A549 (cell line): ENCODE data around the gene OR6A2. TPM values are rescaled to one million over a fixed set of nuclear protein-coding genes. Genes with fewer than 3 reads are reported as not detected.
A peak's percentile ranks its signal among the peaks of the same experiment; 100 is the strongest.

Source experiments
- ATAC-seq, 2 experiments: fragments of 200-7000 bp in 1 of 2; fragments of >200 bp in 1 of 2; cut with Nextera tagmentation in 1 of 2; cut with Tn5 transposase in 1 of 2; 3 replicates each; pipeline versions ENCODE4 v1.8.0 to v1.9.1; 2018 to 2020; ENCODE audit warnings: mild to moderate bottlenecking in 1 of 2, moderate library complexity in 1 of 2
- CTCF ChIA-PET: fragments of 300-600 bp; sonication (Branson Sonifier 250); formaldehyde crosslinking; extraction: SDS; loops from one replicate; lab custom pipeline; 2021; ENCODE audit warnings: antibody characterized with exemption, inconsistent platforms; lab: Yijun Ruan, JAX
- POLR2A ChIA-PET: fragments of 350-600 bp; formaldehyde crosslinking; extraction: SDS; loops from one replicate; lab custom pipeline; 2021; ENCODE audit warnings: antibody characterized with exemption, inconsistent platforms; lab: Yijun Ruan, JAX
- DNase-seq, 2 experiments: peaks; one replicate each; pipeline versions ENCODE4 v3.0.0 to v3.0.0-alpha.2; 2011 to 2016; ENCODE audit warnings: low read depth in 1 of 2, low spot score in 1 of 2
- FAIRE-seq: peaks from 2 replicates; lab custom pipeline; 2011; peaks lifted over from hg19 to GRCh38; lab: Jason Lieb, UNC
- H3K27ac ChIP-seq, 2 experiments: fragments of >200 bp; sonication (Bioruptor Twin); formaldehyde crosslinking; 3 replicates each; pipeline ENCODE4 v1.5.1; 2016 to 2017
- H3K4me1 ChIP-seq: fragments of >200 bp; sonication (Bioruptor Twin); formaldehyde crosslinking; 3 replicates; pipeline ENCODE4 v1.6.1; 2016
- H3K4me2 ChIP-seq: fragments of >200 bp; sonication (Bioruptor Twin); formaldehyde crosslinking; 3 replicates; pipeline ENCODE4 v1.6.1; 2016
- H3K4me3 ChIP-seq: fragments of >200 bp; sonication (Bioruptor Twin); formaldehyde crosslinking; 3 replicates; pipeline ENCODE4 v1.5.1; 2016
- H3K9me3 ChIP-seq: fragments of >200 bp; sonication (Bioruptor Twin); formaldehyde crosslinking; 3 replicates; pipeline ENCODE4 v1.6.1; 2016
- CEBPB ChIP-seq, 2 experiments: fragments of >200 bp in 1 of 2; sonication (Bioruptor Twin) in 1 of 2; formaldehyde crosslinking in 1 of 2; IDR thresholded peaks; 2 replicates each; pipeline ENCODE4 v1.6.1; 2012 to 2016
- CHD2 ChIP-seq: fragments of 150-350 bp; IDR thresholded peaks from 2 replicates; pipeline ENCODE4 v1.6.1; 2014; ENCODE audit warnings: low read length; ENCODE audit not compliant: partially characterized antibody
- EHMT2 ChIP-seq: fragments of 200-600 bp; sonication (generic); IDR thresholded peaks from 2 replicates; pipeline ENCODE4 v1.6.1; 2016; ENCODE audit warnings: antibody characterized with exemption, low read depth, mild to moderate bottlenecking, moderate library complexity
- FOXS1 ChIP-seq: fragments of 250-450 bp; sonication (Bioruptor Pico); IDR thresholded peaks from 2 replicates; pipeline ENCODE4 v1.5.0; 2020; ENCODE audit warnings: mild to moderate bottlenecking, moderate library complexity
- GATA3 ChIP-seq: IDR thresholded peaks from 2 replicates; pipeline ENCODE4 v1.6.1; 2012; ENCODE audit warnings: borderline replicate concordance
- JUNB ChIP-seq: fragments of >200 bp; sonication (Bioruptor Twin); formaldehyde crosslinking; IDR thresholded peaks from 2 replicates; pipeline ENCODE4 v1.6.1; 2016
- KDM5A ChIP-seq: fragments of 200-600 bp; sonication (generic); IDR thresholded peaks from 2 replicates; pipeline ENCODE4 v1.6.1; 2016; ENCODE audit warnings: antibody characterized with exemption, mild to moderate bottlenecking
- MAFK ChIP-seq: fragments of 450-650 bp; IDR thresholded peaks from 2 replicates; pipeline ENCODE4 v1.6.1; 2014; ENCODE audit not compliant: partially characterized antibody
- MAZ ChIP-seq: fragments of 150-350 bp; IDR thresholded peaks from 2 replicates; pipeline ENCODE4 v1.6.1; 2014; ENCODE audit warnings: antibody characterized with exemption, low read depth, low read length, borderline replicate concordance
- MYC ChIP-seq: IDR thresholded peaks from 2 replicates; pipeline ENCODE4 v1.6.1; 2012; ENCODE audit warnings: mild to moderate bottlenecking, inconsistent platforms, low read length, improper control_type of control experiment, borderline replicate concordance
- POLR2A ChIP-seq: IDR thresholded peaks from 2 replicates; pipeline ENCODE4 v1.6.1; 2012; ENCODE audit warnings: mild to moderate bottlenecking, low read length
- RAD21 ChIP-seq, 2 experiments: fragments of >200 bp in 1 of 2; sonication (Bioruptor Twin) in 1 of 2; formaldehyde crosslinking in 1 of 2; IDR thresholded peaks in 1 of 2; conservative IDR thresholded peaks in 1 of 2; 2 replicates in 1 of 2; 3 replicates in 1 of 2; pipeline ENCODE4 v1.6.1; 2012 to 2018; ENCODE audit warnings: inconsistent platforms in 1 of 2
- RARB ChIP-seq: fragments of 250-450 bp; sonication (Bioruptor Pico); IDR thresholded peaks from 2 replicates; pipeline ENCODE4 v1.8.0; 2021; ENCODE audit warnings: mild to moderate bottlenecking, moderate library complexity
- RFX5 ChIP-seq: fragments of 450-650 bp; IDR thresholded peaks from 2 replicates; pipeline ENCODE4 v1.7.1; 2014; ENCODE audit warnings: antibody characterized with exemption, mild to moderate bottlenecking, moderate library complexity
- SMC3 ChIP-seq: fragments of >200 bp; sonication (Bioruptor Twin); formaldehyde crosslinking; IDR thresholded peaks from 3 replicates; pipeline ENCODE4 v1.6.1; 2018; ENCODE audit warnings: inconsistent platforms
- WGBS: methylation state at CpG from one replicate; pipeline ENCODE4 v1.1.6; 2017; ENCODE audit errors: missing lambda C conversion rate; 5-methylcytosine and 5-hydroxymethylcytosine counted together
- polyA plus RNA-seq, 4 experiments: library from polyadenylated mRNA; depleted of rRNA in 3 of 4; stranded (reverse); fragments of >200 nt; fragmentation: RNase III in 1 of 4; extraction: RNeasy Plus Mini Kit Qiagen cat#74134 plus additional on column Dnase treatment in 1 of 4; gene quantifications; 2 replicates in 3 of 4; 3 replicates in 1 of 4; pipeline ENCODE4 v1.2.3, GENCODE V29; 2011 to 2017
- TF ChIP-seq, protein P1 (sequence below): fragments of >200 bp; sonication (Bioruptor Twin); formaldehyde crosslinking; IDR thresholded peaks from 3 replicates; pipeline ENCODE4 v1.6.1; 2016
- TF ChIP-seq, protein P2 (sequence below): fragments of 150-350 bp; IDR thresholded peaks from 2 replicates; pipeline ENCODE4 v1.6.1; 2014; ENCODE audit warnings: low read depth, mild to moderate bottlenecking, low read length
- TF ChIP-seq, protein P3 (sequence below): IDR thresholded peaks from 2 replicates; pipeline ENCODE4 v1.6.1; 2012; ENCODE audit warnings: low read depth, borderline replicate concordance
- TF ChIP-seq, protein P4 (sequence below): fragments of >200 bp; sonication (Bioruptor Twin); formaldehyde crosslinking; IDR thresholded peaks from 3 replicates; pipeline ENCODE4 v1.5.1; 2016

The OR6A2 gene
- polyA plus RNA-seq, 2 of the 4 experiments (the other 2 are of a cell fraction): 0.01 TPM; not detected in 1

DNA sequence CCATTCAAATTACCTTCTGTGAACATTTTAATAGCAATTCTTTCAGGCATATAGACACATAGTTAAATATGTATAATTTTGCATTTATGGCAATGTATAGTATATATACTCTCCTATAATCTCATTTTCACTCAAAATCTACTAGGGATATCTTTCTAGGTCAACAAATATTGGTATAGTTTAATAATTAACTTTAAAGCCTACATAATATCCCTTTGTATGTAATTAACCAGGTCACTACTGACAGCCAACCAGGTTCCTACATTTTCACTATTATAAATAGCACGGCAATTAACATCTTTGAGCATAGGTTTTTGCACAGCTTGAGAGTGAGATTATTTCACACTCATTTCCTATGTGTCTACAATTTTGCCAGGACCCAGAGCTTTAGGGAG, 43.5 kb downstream of the OR6A2 start:
- FAIRE-seq: no peak
- DNase-seq: no peak
- 19% methylated on average over 1 of the region's 1 CpG for WGBS
- Histone ChIP-seq H3K27ac (no peak overlapping the region), H3K4me2 (no peak overlapping the region), H3K4me3 (no peak overlapping the region), H3K9me3 (no peaks in the 10 kb centered on the region), H3K4me1 (no peaks in the 10 kb centered on the region)
- ATAC-seq: no peak
- ChIA-PET POLR2A (no interaction called here), CTCF (interaction anchor here (0.6 to 6.1 kb wide), 17 partner anchors 8 to 522 kb away, joined by 3 to 41 read pairs (median 4); partner anchors contain the start of gene OR2AG2)
- no peak for TF ChIP-seq FOXS1 (CRISPR knock-in tag)
- TF ChIP-seq, protein P1, sequence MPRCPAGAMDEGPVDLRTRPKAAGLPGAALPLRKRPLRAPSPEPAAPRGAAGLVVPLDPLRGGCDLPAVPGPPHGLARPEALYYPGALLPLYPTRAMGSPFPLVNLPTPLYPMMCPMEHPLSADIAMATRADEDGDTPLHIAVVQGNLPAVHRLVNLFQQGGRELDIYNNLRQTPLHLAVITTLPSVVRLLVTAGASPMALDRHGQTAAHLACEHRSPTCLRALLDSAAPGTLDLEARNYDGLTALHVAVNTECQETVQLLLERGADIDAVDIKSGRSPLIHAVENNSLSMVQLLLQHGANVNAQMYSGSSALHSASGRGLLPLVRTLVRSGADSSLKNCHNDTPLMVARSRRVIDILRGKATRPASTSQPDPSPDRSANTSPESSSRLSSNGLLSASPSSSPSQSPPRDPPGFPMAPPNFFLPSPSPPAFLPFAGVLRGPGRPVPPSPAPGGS: no peak
- no peak for TF ChIP-seq MAZ
- TF ChIP-seq RARB: no peak
- TF ChIP-seq MYC: no peak
- no peak for TF ChIP-seq CHD2
- TF ChIP-seq GATA3: no peak
- TF ChIP-seq KDM5A: no peak
- TF ChIP-seq JUNB: no peak
- TF ChIP-seq RAD21 (conservative IDR thresholded peaks at IDR 0.05 in 1 of 2, IDR thresholded peaks at IDR 0.05 in 1 of 2): no peak
- no peak for TF ChIP-seq MAFK
- no peak for TF ChIP-seq EHMT2
- TF ChIP-seq, protein P2, sequence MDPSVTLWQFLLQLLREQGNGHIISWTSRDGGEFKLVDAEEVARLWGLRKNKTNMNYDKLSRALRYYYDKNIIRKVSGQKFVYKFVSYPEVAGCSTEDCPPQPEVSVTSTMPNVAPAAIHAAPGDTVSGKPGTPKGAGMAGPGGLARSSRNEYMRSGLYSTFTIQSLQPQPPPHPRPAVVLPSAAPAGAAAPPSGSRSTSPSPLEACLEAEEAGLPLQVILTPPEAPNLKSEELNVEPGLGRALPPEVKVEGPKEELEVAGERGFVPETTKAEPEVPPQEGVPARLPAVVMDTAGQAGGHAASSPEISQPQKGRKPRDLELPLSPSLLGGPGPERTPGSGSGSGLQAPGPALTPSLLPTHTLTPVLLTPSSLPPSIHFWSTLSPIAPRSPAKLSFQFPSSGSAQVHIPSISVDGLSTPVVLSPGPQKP: no peak
- TF ChIP-seq CEBPB (IDR thresholded peaks at IDR 0.05): no peak
- no peak for TF ChIP-seq RFX5
- TF ChIP-seq, protein P3, sequence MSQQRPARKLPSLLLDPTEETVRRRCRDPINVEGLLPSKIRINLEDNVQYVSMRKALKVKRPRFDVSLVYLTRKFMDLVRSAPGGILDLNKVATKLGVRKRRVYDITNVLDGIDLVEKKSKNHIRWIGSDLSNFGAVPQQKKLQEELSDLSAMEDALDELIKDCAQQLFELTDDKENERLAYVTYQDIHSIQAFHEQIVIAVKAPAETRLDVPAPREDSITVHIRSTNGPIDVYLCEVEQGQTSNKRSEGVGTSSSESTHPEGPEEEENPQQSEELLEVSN: no peak
- no peak for TF ChIP-seq POLR2A

DNA sequence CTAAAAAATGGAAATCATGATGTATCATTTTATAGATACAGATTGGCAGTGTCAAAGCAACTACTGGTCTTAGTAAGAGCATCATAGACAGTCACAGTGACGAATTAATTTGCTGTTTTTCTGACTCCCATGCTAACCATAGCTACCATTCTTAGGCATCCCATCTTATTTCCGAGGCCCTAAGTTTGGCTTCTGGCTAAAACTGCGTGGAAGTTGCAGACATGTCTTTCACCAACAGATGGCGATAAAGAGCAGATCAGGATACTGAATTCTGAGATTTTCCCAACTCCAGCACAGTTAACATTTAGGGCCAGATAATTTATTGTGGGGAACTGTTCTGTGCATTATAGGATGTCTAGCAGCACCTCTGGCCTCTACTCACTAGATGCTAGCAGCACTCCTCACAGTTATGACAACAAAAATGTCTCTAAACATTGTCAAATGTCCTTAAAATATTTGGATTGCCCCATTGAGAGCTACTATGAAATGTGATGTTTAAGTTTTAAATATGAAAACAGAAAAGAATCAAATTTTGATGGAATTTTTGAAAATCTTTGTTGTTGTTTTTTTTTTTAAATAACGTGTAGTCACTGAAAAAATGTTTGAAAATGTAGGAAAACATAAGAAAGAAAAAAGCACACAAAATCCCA, 44.1 kb downstream of the OR6A2 start:
- Histone ChIP-seq H3K27ac (no peak overlapping the region), H3K4me3 (no peak overlapping the region), H3K4me1 (no peaks in the 10 kb centered on the region), H3K4me2 (no peak overlapping the region), H3K9me3 (no peaks in the 10 kb centered on the region)
- WGBS: 2% methylated on average over 5 of the region's 5 CpGs
- ChIA-PET POLR2A (no interaction called here), CTCF (interaction anchor here (0.6 to 6.1 kb wide), 29 partner anchors 9 to 939 kb away, joined by 3 to 41 read pairs (median 3); partner anchors contain the start of gene OR2AG2)
- TF ChIP-seq, protein P4, sequence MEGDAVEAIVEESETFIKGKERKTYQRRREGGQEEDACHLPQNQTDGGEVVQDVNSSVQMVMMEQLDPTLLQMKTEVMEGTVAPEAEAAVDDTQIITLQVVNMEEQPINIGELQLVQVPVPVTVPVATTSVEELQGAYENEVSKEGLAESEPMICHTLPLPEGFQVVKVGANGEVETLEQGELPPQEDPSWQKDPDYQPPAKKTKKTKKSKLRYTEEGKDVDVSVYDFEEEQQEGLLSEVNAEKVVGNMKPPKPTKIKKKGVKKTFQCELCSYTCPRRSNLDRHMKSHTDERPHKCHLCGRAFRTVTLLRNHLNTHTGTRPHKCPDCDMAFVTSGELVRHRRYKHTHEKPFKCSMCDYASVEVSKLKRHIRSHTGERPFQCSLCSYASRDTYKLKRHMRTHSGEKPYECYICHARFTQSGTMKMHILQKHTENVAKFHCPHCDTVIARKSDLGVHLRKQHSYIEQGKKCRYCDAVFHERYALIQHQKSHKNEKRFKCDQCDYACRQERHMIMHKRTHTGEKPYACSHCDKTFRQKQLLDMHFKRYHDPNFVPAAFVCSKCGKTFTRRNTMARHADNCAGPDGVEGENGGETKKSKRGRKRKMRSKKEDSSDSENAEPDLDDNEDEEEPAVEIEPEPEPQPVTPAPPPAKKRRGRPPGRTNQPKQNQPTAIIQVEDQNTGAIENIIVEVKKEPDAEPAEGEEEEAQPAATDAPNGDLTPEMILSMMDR: peak; percentile 70
- TF ChIP-seq RFX5 (no peak), RAD21 (conservative IDR thresholded peaks at IDR 0.05 in 1 of 2, IDR thresholded peaks at IDR 0.05 in 1 of 2) (peak in 1 of 2 experiments; percentile 14; a peak in 1 of 5 replicates), SMC3 (0 out of 3 replicates have a peak, but pooled peaks have one; percentile 12)
- peak; percentile 56 to 80; a peak in 4 of 6 replicates for ATAC-seq
- peak; percentile 95 for FAIRE-seq
- peak; percentile 36 to 41 for DNase-seq
